DOHH2 (cell line): Measurements from ENCODE around the gene NPHP1.

Experiments used
- EZH2phosphoT487 ChIP-seq: fragments of 200-600 bp; sonication (generic); IDR thresholded peaks from 2 replicates; pipeline ENCODE4 v1.6.1; 2017; ENCODE audit warnings: borderline replicate concordance, mild to moderate bottlenecking, antibody characterized with exemption, low read length, moderate library complexity, mixed read lengths
- TF ChIP-seq, protein P1 (sequence below): fragments of 200-600 bp; sonication (generic); IDR thresholded peaks from one replicate; pipeline ENCODE4 v1.5.1; 2014; ENCODE audit warnings: antibody characterized with exemption, mild to moderate bottlenecking, low read depth, low read length; ENCODE audit not compliant: poor library complexity, severe bottlenecking

DNA sequence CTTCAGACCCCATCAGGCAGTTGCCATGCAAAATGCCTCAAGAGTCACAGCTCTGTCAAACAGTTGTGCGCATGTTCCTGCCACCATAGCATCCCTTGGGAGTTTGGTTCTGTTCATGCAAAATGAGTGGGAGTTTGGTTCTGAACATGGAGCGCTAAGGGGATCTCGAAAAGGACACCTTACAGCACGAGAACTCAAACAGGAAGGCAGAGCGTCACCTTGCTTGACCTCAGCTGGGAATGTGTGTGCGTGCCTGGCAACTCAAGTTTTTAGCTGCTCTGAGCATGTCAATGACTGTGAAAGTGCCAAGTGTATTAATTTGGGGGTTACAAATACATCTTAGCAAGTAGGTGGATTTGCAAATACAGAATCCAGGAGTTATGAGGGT, 105.8 kb downstream of the NPHP1 start:
- TF ChIP-seq, protein P1, sequence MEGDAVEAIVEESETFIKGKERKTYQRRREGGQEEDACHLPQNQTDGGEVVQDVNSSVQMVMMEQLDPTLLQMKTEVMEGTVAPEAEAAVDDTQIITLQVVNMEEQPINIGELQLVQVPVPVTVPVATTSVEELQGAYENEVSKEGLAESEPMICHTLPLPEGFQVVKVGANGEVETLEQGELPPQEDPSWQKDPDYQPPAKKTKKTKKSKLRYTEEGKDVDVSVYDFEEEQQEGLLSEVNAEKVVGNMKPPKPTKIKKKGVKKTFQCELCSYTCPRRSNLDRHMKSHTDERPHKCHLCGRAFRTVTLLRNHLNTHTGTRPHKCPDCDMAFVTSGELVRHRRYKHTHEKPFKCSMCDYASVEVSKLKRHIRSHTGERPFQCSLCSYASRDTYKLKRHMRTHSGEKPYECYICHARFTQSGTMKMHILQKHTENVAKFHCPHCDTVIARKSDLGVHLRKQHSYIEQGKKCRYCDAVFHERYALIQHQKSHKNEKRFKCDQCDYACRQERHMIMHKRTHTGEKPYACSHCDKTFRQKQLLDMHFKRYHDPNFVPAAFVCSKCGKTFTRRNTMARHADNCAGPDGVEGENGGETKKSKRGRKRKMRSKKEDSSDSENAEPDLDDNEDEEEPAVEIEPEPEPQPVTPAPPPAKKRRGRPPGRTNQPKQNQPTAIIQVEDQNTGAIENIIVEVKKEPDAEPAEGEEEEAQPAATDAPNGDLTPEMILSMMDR = no peak
- TF ChIP-seq EZH2phosphoT487 = no peak
